ENCODE measurements around the gene HDAC4.

HDAC4 gene

GRCh38 chr2:239216614-239217273 lies 184.1 kb downstream of the HDAC4 start:
- DNase-seq (ENCODE audit: low spot score): no peak

- DNase-seq (ENCODE audit: low spot score): no peak
Observed at GRCh38 chr2:239215988-239216613, 184.7 kb downstream of the HDAC4 start.

GRCh38 chr2:239215136-239215925 lies 185.5 kb downstream of the HDAC4 start:
- no peak for DNase-seq (ENCODE audit: low spot score)

- no peak for DNase-seq (ENCODE audit: low spot score)
Observed at GRCh38 chr2:239214725-239215124, 186.1 kb downstream of the HDAC4 start.

- DNase-seq (ENCODE audit: low spot score): no peak
Observed at GRCh38 chr2:239213643-239214101, 187.1 kb downstream of the HDAC4 start.

GRCh38 chr2:239212929-239213642 lies 187.7 kb downstream of the HDAC4 start:
- no peak for DNase-seq (ENCODE audit: low spot score)

GRCh38 chr2:239212121-239212928 lies 188.5 kb downstream of the HDAC4 start:
- DNase-seq (ENCODE audit: low spot score): no peak

GRCh38 chr2:239211396-239212094 lies 189.3 kb downstream of the HDAC4 start:
- no peak for DNase-seq (ENCODE audit: low spot score)

GRCh38 chr2:239209783-239210182 lies 191.0 kb downstream of the HDAC4 start:
- no peak for DNase-seq (ENCODE audit: low spot score)

- DNase-seq (ENCODE audit: low spot score): no peak
Observed at GRCh38 chr2:239208465-239209180, 192.2 kb downstream of the HDAC4 start.

- DNase-seq (ENCODE audit: low spot score): no peak
Observed at GRCh38 chr2:239206851-239207250, 194.0 kb downstream of the HDAC4 start.

GRCh38 chr2:239206042-239206441 lies 194.8 kb downstream of the HDAC4 start:
- no peak for DNase-seq (ENCODE audit: low spot score)

GRCh38 chr2:239204876-239205468 lies 195.8 kb downstream of the HDAC4 start:
- DNase-seq (ENCODE audit: low spot score): no peak

- no peak for DNase-seq (ENCODE audit: low spot score)
Observed at GRCh38 chr2:239204136-239204875, 196.5 kb downstream of the HDAC4 start.

- no peak for DNase-seq (ENCODE audit: low spot score)
Observed at GRCh38 chr2:239203443-239204135, 197.2 kb downstream of the HDAC4 start.

- no peak for DNase-seq (ENCODE audit: low spot score)
Observed at GRCh38 chr2:239202836-239203235, 198.0 kb downstream of the HDAC4 start.

GRCh38 chr2:239202343-239202742 lies 198.5 kb downstream of the HDAC4 start:
- DNase-seq (ENCODE audit: low spot score): no peak

GRCh38 chr2:239201884-239202283 lies 198.9 kb downstream of the HDAC4 start:
- no peak for DNase-seq (ENCODE audit: low spot score)

GRCh38 chr2:239201531-239201876 lies 199.3 kb downstream of the HDAC4 start:
- no peak for DNase-seq (ENCODE audit: low spot score)
